Stimulated activated CD8-positive, alpha-beta memory T cell treated with anti-CD3 and anti-CD28 coated beads, Interleukin-12 subunit alpha, Interleukin-12 subunit beta, amount 100 ng/mL, for 4 hours (primary cell): ENCODE data around the gene ITIH5.
"Not testable (repeated sequence)": the region's sequence is repeated elsewhere in the genome, so short reads cannot be mapped to it uniquely, and the experiment has no call there.

Experiments used
- DNase-seq: peaks from one replicate; pipeline ENCODE4 v3.0.0-alpha.2; 2020; ENCODE audit warnings: low read depth

The ITIH5 gene

GRCh38 chr10:7666253-7667023 lies at the start of gene ITIH5:
ITIH5 (minus strand) TSS chr10:7666966; CDS start chr10:7666892, 74 bp downstream.
- DNase-seq, result no peak

DNA sequence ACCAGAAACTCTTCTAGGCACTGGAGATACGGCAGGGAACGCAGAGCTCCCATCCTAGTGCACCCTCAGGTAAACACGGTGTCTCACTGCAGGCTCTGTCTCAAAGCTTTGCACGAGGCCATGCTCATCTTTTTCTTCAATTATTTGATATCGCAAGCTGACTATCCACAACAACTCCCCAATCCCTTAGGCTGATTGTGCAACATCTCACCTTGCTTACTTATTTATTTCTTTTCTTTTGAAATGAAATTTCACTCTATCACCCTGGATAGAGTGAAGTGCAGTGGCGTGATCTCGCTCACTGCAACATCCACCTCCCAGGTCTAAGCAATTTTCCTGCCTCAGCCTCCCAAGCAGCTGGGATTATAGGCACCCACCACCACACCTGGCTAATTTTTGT lies 48.7 kb upstream of the ITIH5 start:
- DNase-seq, result no peak

- DNase-seq, result not testable (repeated sequence)
Measured at GRCh38 chr10:7711075-7711474, 44.3 kb upstream of the ITIH5 start.

GRCh38 chr10:7710446-7710845 lies 43.7 kb upstream of the ITIH5 start:
- no peak for DNase-seq

DNA sequence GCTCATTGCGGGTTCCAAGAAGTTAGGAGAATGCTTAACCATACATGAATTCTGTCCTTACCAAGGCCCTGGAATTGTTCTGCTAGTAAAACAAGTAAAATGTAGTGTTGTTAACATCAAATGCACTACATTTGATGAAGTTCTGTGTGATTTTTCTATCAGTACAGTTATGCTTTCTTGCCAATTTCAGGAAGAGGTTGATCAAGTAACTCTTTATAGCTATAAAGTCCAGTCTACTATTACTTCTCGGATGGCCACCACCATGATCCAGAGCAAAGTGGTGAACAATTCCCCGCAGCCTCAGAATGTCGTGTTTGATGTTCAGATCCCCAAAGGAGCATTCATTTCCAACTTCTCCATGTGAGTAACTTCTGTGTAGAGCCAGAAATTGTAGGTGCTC lies 42.1 kb upstream of the ITIH5 start:
- DNase-seq, result no peak

- DNase-seq, result no peak
Measured at GRCh38 chr10:7707858-7708622, 41.3 kb upstream of the ITIH5 start.

DNA sequence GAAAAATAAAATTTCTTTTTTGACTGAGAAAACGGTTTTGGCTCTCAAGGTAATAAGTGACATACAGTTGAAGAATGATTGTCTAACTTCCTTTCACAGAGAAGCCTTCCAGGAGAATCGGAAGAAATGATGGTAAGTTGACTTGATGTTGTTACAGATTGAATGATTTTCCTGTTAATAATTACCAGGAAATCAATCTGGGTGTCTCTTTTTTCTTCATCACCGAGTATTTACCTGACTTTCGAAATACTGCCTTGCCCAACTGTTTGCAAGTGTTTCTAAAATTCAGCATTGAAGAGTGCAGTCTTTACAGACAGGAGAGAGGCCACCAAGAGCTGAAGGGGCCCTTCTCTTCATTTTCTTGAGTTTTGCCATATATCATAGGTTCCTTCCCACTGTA lies 40.3 kb upstream of the ITIH5 start:
- DNase-seq, result no peak

DNA sequence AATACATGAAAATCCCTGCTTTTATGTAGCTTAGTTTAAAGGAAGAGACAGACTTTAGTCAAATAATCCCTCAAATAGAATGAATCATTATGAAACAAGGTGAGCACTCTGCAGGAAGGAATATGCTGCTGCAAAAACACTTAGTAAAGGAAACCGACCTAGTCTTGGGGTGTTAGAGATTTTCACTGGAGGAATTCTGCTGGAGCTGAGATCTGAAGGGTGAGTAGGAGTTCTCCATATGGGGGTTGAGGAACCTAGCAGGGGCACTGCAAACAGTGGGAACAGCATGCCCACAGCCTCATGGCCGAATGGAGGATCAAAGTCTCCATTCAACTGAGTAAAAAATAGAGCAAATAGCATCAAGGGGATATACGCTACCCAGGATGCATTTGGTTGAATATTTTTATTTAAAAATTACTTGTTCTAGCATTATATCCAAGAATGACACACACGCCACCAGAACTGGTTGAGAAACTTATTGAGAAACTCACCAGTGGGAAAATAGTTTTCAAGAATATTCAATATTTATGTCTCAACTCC lies 39.8 kb upstream of the ITIH5 start:
- no peak for DNase-seq

DNA sequence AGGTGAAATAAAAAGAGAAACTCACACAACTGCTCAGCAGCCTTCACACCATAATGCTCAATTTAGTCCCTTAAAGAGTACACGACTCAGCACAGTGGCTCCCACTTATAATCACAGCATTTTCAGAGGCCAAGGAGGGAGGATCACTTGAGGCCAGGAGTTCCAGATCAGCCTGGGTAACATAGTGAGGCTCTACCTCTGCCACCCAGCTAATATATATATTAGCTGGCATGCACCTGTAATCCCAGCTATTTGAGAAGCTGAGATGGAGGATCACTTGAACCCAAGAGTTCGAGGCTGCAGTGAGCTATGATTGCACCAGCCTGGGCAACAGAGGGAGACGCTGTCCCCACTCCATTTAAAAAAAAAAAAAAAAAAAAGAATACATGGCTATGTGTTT lies 38.6 kb upstream of the ITIH5 start:
- DNase-seq, result no peak

DNA sequence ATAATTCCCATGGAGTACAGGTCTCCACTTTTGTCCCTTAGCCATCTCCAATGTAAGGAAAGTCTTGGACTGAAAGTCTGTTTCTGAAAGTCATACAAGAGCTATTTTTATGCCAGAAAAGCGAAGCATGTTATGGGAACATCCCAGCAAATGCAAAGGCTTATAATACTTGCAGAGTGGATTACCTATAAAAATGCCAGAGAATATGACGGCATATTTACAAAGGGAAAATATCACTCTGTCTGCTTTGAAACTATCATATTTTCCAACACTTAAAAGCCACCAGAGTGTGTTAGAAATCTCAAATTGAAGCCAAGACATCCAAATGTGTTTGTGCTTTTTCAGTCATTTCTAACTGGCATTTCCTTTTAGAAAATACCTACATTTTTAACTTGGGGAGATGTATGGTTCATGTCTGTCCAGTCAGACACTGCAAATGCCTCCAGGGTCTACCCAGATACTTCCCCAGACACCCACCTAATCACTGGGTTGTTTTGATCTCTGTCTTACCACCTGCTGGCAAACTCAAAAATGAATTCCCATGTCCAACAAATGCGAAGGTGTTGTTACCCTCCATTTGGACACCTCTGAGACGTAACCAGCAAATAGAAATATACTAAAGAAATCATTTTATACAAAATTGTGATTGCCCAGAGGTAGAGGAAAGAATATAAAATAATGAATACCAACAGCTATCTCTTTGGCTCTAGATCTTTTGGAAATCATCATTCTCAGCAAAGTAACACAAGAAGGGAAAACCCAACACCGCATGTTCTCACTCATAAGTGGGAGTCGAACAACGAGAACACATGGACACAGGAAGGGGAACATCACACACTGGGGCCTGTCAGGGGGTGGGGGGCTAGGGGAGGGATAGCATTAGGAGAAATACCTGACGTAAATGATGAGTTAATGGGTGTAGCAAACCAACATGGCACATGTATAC lies 37.6 kb upstream of the ITIH5 start:
- DNase-seq, result no peak

- no peak for DNase-seq
Measured at GRCh38 chr10:7703140-7703539, 36.4 kb upstream of the ITIH5 start, which contains the start of gene ITIH2. ITIH2 (plus strand) TSS chr10:7703316; CDS start chr10:7703435, 119 bp downstream.

GRCh38 chr10:7702288-7702812 lies 35.6 kb upstream of the ITIH5 start:
- DNase-seq, result no peak

GRCh38 chr10:7701158-7701742 lies 34.5 kb upstream of the ITIH5 start:
- no peak for DNase-seq

GRCh38 chr10:7700577-7701125 lies 33.9 kb upstream of the ITIH5 start:
- no peak for DNase-seq

GRCh38 chr10:7697426-7697825 lies 30.7 kb upstream of the ITIH5 start:
- DNase-seq, result no peak

DNA sequence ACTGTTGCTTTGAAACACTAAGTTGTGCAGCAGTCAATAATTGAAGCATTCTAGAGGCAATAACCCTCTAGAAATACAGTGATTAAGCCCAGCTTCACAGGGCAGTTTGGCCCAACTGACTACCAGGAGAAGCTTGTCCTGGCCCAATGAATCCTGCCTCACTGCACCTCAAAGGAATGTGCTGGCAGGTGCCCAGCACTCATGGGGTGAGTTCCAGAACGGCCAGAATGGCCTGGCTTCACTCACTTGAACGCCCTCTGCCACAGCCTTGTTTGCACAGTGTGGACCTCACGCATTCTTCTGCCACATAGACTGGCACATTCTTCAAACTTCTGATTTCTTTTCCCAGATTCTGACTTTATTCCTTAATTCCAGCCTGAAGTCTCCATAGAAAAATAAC lies 29.8 kb upstream of the ITIH5 start:
- DNase-seq, result no peak

- DNase-seq, result not testable (repeated sequence)
Measured at GRCh38 chr10:7693194-7693593, 26.4 kb upstream of the ITIH5 start.

- DNase-seq, result not testable (repeated sequence)
Measured at GRCh38 chr10:7692368-7692767, 25.6 kb upstream of the ITIH5 start.

DNA sequence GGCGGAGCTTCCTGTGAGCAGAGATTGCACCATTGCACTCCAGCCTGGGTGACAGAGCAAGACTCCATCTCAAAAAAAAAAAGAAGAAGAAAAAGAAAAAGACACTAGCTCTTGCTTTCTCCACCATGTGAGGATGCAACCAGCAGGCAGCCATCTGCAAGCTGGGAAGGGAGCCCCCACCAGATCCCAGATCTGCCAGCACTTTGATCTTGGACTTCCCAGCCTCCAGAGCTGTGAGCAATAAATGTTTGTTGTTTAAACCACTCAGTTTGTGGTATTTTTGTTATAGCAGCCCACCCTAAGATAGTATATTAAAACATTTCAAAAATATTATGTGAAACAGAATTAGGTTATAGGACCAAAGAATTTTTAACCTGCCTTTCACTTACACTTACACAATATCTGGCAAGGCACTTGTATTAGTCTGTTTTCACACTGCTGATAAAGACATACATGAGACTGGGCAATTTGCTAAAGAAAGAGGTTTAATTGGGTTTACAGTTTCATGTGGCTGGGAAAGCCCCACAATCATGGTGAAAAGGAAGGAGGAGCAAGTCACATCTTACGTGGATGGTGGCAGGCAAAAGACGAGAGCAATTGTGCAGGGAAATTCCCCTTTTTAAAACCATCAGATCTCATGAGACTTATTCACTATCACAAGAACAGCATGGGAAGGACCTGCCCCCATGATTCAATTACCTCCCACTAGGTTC lies 24.3 kb upstream of the ITIH5 start:
- DNase-seq, result not testable (repeated sequence)

- no peak for DNase-seq
Measured at GRCh38 chr10:7689591-7689990, 22.8 kb upstream of the ITIH5 start.
